Panc1 (cell line): ENCODE results near the gene RANBP3. TPM values are rescaled to one million over a fixed set of nuclear protein-coding genes. Genes with fewer than 3 reads are reported as not detected.

ENCODE experiments used
- ATAC-seq: fragments of 200-7000 bp; cut with Tn5 transposase; 2 replicates; pipeline ENCODE4 v1.9.1; 2020; ENCODE audit warnings: mild to moderate bottlenecking, moderate library complexity
- BruUV-seq: library from RNA; stranded (reverse); fragments of 400-500 nt; replicated peaks from 2 replicates; lab custom pipeline; 2021; lab: Mats Ljungman, UMichigan
- CTCF ChIA-PET: fragments of 300-600 bp; sonication (Branson Sonifier 250); formaldehyde crosslinking; loops from one replicate; lab custom pipeline; 2022; ENCODE audit warnings: antibody characterized with exemption; lab: Charles Lee
- POLR2A ChIA-PET: fragments of 300-600 bp; sonication (Branson Sonifier 250); formaldehyde crosslinking; loops from one replicate; lab custom pipeline; 2022; ENCODE audit warnings: antibody characterized with exemption; lab: Charles Lee
- DNase-seq: peaks from one replicate; pipeline ENCODE4 v3.0.0-alpha.2; 2010; ENCODE audit warnings: low read depth, low spot score
- H3K27ac ChIP-seq: 2 replicates; pipeline ENCODE4 v1.5.1; 2011; ENCODE audit warnings: mild to moderate bottlenecking, low read length, inconsistent platforms
- H3K27me3 ChIP-seq: fragments of 200-500 bp; sonication (Bioruptor generic); 2 replicates; pipeline ENCODE4 v1.6.0; 2014; ENCODE audit warnings: low read length, inconsistent platforms; ENCODE audit not compliant: control insufficient read depth, insufficient read depth
- H3K36me3 ChIP-seq: fragments of 200-500 bp; sonication (Bioruptor generic); 2 replicates; pipeline ENCODE4 v1.5.1; 2014; ENCODE audit warnings: inconsistent platforms, mild to moderate bottlenecking, low read length, moderate library complexity; ENCODE audit not compliant: control insufficient read depth, insufficient read depth
- H3K4me1 ChIP-seq: 2 replicates; pipeline ENCODE4 v1.5.1; 2011; ENCODE audit warnings: inconsistent platforms, mild to moderate bottlenecking, low read length, moderate library complexity; ENCODE audit not compliant: control insufficient read depth, insufficient read depth
- H3K4me3 ChIP-seq, 2 experiments: 2 replicates each; pipeline ENCODE4 v1.5.1; 2011 to 2012; ENCODE audit warnings: low read depth in 2 of 2, low read length in 2 of 2, mild to moderate bottlenecking in 2 of 2, inconsistent platforms in 1 of 2, moderate library complexity in 1 of 2
- H3K9me3 ChIP-seq: fragments of 200-500 bp; sonication (Bioruptor generic); 2 replicates; pipeline ENCODE4 v1.5.1; 2014; ENCODE audit warnings: low read depth, mild to moderate bottlenecking, inconsistent platforms, low read length, moderate library complexity; ENCODE audit not compliant: control insufficient read depth, insufficient read depth
- POLR2AphosphoS5 ChIP-seq: IDR thresholded peaks from 2 replicates; pipeline ENCODE4 v1.6.1; 2012; ENCODE audit warnings: mild to moderate bottlenecking, low read depth, low read length, moderate library complexity
- SIN3A ChIP-seq: IDR thresholded peaks from 2 replicates; pipeline ENCODE4 v1.6.1; 2012; ENCODE audit warnings: low read depth, mild to moderate bottlenecking, low read length, moderate library complexity, borderline replicate concordance; ENCODE audit not compliant: insufficient read depth
- TCF7L2 ChIP-seq: IDR thresholded peaks from 2 replicates; pipeline ENCODE4 v1.6.1; 2011; ENCODE audit warnings: mild to moderate bottlenecking, low read depth, low read length, inconsistent platforms
- in situ Hi-C: cut with HindIII; loops from 2 replicates; pipeline ENCODE4 v1.10.0; 2016; ENCODE audit warnings: low sequenced_read_pairs, low pct_unique_long_range_greater_than_20kb
- intact Hi-C: fragments of 100-400 bp; cut with micrococcal nuclease; formaldehyde crosslinking; loops from one replicate; pipeline ENCODE4 v1.10.0; 2022; ENCODE audit not compliant: unreplicated experiment
- total RNA-seq: library from RNA; stranded (reverse); gene quantifications from one replicate; pipeline ENCODE4 v1.2.1, GENCODE V29; 2021; ENCODE audit not compliant: unreplicated experiment
- TF ChIP-seq, protein P1 (sequence below): fragments of 450-650 bp; IDR thresholded peaks from 2 replicates; pipeline ENCODE4 v1.5.1; 2017; ENCODE audit warnings: mild to moderate bottlenecking
- TF ChIP-seq, protein P2 (sequence below), 2 experiments: IDR thresholded peaks; 2 replicates each; pipeline ENCODE4 v1.6.1; 2011 to 2012; ENCODE audit warnings: low read depth in 2 of 2, control low read depth in 1 of 2, low read length in 1 of 2, mild to moderate bottlenecking in 1 of 2, moderate library complexity in 1 of 2; ENCODE audit not compliant: insufficient read depth in 1 of 2

The RANBP3 gene
- total RNA-seq, 1 experiment from 2014 or later = 54.6 TPM

DNA sequence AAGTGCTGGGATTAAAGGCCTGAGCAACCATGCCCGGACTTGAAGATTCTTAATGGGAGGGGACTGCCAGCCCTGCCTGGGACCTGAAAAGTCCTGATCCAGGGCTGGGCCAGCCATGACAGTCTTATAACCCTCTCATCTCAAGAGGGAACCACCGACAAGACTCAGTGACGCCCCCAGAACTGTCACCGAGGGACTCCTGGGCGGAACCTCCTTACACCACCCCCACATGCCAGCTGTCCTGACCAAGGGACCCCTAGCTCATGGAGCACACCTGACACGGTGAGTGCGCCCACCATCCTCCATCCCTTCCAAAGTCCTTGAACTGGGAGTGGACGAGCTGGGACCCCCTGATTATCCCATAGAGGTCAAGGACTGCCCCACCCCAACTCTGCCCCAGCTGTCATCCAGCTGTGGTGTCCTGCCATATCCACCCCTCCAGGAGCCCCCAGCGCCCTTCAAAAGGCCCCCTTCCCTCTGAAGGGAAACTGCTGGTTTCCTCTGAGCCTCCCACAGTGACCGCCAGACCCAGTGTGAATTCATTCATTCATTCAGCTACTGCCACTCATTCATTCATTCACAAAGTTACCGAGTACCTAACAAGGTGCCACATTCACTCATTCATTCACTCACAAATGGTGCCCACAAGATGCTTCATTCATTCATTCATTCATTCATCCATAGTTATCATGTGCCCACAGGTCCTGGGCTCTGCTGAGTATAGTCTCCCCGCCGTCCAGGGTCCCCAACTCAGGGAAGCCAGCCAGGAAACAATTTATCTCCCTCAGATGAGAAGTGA lies 78.0 kb downstream of the RANBP3 start:
- ATAC-seq (no peak), DNase-seq (no peak)
- Histone ChIP-seq H3K36me3 (no peaks in the 10 kb centered on the region; the same call in 1 of the 2 replicates), H3K9me3 (no peaks in the 10 kb centered on the region), H3K27me3 (no peaks in the 10 kb centered on the region), H3K4me1 (no peaks in the 10 kb centered on the region), H3K27ac (no peak overlapping the region), H3K4me3 (no peak overlapping the region)
- POLR2A ChIA-PET = no interaction called here
- in situ Hi-C loops (no loop called here), intact Hi-C loops (loop anchor here (10.0 kb wide), 1 partner anchor 95 kb away; the partner anchor contains the start of gene NRTN)
- TF ChIP-seq POLR2AphosphoS5 = no peak
- no peak for TF ChIP-seq SIN3A
- TF ChIP-seq TCF7L2 = no peak
- TF ChIP-seq, protein P1, sequence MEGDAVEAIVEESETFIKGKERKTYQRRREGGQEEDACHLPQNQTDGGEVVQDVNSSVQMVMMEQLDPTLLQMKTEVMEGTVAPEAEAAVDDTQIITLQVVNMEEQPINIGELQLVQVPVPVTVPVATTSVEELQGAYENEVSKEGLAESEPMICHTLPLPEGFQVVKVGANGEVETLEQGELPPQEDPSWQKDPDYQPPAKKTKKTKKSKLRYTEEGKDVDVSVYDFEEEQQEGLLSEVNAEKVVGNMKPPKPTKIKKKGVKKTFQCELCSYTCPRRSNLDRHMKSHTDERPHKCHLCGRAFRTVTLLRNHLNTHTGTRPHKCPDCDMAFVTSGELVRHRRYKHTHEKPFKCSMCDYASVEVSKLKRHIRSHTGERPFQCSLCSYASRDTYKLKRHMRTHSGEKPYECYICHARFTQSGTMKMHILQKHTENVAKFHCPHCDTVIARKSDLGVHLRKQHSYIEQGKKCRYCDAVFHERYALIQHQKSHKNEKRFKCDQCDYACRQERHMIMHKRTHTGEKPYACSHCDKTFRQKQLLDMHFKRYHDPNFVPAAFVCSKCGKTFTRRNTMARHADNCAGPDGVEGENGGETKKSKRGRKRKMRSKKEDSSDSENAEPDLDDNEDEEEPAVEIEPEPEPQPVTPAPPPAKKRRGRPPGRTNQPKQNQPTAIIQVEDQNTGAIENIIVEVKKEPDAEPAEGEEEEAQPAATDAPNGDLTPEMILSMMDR = no peak
- TF ChIP-seq, protein P2, sequence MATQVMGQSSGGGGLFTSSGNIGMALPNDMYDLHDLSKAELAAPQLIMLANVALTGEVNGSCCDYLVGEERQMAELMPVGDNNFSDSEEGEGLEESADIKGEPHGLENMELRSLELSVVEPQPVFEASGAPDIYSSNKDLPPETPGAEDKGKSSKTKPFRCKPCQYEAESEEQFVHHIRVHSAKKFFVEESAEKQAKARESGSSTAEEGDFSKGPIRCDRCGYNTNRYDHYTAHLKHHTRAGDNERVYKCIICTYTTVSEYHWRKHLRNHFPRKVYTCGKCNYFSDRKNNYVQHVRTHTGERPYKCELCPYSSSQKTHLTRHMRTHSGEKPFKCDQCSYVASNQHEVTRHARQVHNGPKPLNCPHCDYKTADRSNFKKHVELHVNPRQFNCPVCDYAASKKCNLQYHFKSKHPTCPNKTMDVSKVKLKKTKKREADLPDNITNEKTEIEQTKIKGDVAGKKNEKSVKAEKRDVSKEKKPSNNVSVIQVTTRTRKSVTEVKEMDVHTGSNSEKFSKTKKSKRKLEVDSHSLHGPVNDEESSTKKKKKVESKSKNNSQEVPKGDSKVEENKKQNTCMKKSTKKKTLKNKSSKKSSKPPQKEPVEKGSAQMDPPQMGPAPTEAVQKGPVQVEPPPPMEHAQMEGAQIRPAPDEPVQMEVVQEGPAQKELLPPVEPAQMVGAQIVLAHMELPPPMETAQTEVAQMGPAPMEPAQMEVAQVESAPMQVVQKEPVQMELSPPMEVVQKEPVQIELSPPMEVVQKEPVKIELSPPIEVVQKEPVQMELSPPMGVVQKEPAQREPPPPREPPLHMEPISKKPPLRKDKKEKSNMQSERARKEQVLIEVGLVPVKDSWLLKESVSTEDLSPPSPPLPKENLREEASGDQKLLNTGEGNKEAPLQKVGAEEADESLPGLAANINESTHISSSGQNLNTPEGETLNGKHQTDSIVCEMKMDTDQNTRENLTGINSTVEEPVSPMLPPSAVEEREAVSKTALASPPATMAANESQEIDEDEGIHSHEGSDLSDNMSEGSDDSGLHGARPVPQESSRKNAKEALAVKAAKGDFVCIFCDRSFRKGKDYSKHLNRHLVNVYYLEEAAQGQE (IDR thresholded peaks at IDR 0.05; ENCODE audit: insufficient read depth in 1 of 2, low read depth in 2 of 2, low read length in 1 of 2) = no peak
- no TSS peak for BruUV-seq
- CTCF ChIA-PET = no interaction called here

DNA sequence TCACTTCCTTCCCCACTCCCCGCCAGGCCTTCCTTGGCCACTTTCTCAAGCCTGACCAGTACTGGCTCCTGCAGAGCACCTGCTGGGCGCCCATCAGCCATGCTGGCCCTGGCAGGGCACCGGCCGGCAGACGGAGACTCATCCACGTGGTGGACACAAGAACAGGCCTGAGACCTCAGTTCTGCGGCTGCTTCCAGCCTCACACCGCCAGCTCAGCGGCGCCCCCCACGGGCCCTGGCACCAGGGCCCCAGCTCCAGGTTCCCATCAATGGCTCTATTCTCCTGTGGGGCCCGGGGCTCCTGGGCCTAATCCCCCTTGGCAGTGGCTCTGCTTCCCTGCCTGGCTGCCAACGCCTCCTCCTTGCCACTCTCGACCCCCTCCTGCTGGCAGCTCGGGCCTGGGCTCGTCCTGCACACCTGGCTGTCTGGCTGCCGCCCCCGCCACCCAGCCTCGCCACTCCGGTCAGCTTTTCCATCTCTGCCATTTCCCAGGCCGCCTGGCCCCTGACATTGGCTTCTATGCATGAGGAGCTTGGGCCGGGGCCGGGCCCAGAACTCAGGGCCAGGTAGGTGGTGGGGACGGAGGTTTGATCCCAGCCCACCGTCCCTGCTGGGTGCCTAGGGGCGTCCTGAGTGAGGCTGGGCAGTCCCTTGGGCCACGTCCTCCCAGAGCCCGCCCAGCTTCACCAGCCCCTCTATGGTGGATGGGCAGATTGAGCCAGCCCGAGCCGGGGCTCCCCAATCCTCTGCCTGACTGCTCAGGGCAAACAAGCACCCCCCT lies 80.6 kb downstream of the RANBP3 start:
- H3K36me3 ChIP-seq = no peaks in the 10 kb centered on the region
- ChIA-PET POLR2A (no interaction called here), CTCF (no interaction called here)
- BruUV-seq = no TSS peak
- DNase-seq (no peak), ATAC-seq (no peak)
- in situ Hi-C loops = no loop called here
- H3K4me3 ChIP-seq = no peak overlapping the region
- H3K27ac ChIP-seq = no peak overlapping the region
- H3K9me3 ChIP-seq = no peaks in the 10 kb centered on the region
- TF ChIP-seq SIN3A (no peak), TCF7L2 (no peak), POLR2AphosphoS5 (no peak)
- TF ChIP-seq, protein P1 = no peak
- TF ChIP-seq, protein P2 (IDR thresholded peaks at IDR 0.05; ENCODE audit: insufficient read depth in 1 of 2, low read depth in 2 of 2, low read length in 1 of 2) = no peak
- H3K4me1 ChIP-seq = no peaks in the 10 kb centered on the region
- H3K27me3 ChIP-seq = no peaks in the 10 kb centered on the region
- intact Hi-C loops = loop anchor here (10.0 kb wide), 1 partner anchor 93 kb away; the partner anchor contains the start of gene NRTN
